Activated T-helper 1 cell treated with anti-CD3 and anti-CD28 coated beads, Interleukin-12 subunit alpha, Interleukin-12 subunit beta, Interleukin-2, Interleukin-4 antibody, amounts not matched to agents 30 ng/mL and 10 ng/mL and 1 ng/mL, durations not matched to agents 14 hours and 24 hours and 36 hours (primary cell): ENCODE measurements around the gene NDUFAF3. TPM values are rescaled to one million over a fixed set of nuclear protein-coding genes. Genes with fewer than 3 reads are reported as not detected.
A peak's percentile ranks its signal among the peaks of the same experiment; 100 is the strongest.

Source experiments
- DNase-seq: peaks from one replicate; pipeline ENCODE4 v3.0.0; 2021; ENCODE audit warnings: low spot score
- H3K27ac Mint-ChIP-seq: one replicate; pipeline ENCODE4 v1.8.0; 2021; ENCODE audit warnings: mild to moderate bottlenecking, mixed read lengths
- H3K27me3 Mint-ChIP-seq: one replicate; pipeline ENCODE4 v1.8.0; 2022; ENCODE audit warnings: mild to moderate bottlenecking, moderate library complexity, mixed read lengths; ENCODE audit not compliant: insufficient read depth
- H3K36me3 Mint-ChIP-seq: one replicate; pipeline ENCODE4 v1.8.0; 2021; ENCODE audit warnings: low read depth, mixed read lengths
- H3K4me1 Mint-ChIP-seq: one replicate; pipeline ENCODE4 v1.8.0; 2021; ENCODE audit warnings: low read depth, mixed read lengths
- H3K4me3 Mint-ChIP-seq: one replicate; pipeline ENCODE4 v1.8.0; 2021; ENCODE audit warnings: mild to moderate bottlenecking, moderate library complexity, mixed read lengths
- H3K9me3 Mint-ChIP-seq: one replicate; pipeline ENCODE4 v1.8.0; 2021; ENCODE audit warnings: mixed read lengths
- intact Hi-C: fragments of 100-400 bp; cut with micrococcal nuclease; formaldehyde crosslinking; loops from one replicate; pipeline ENCODE4 v1.15.1; 2024
- total RNA-seq: library from RNA; stranded (reverse); gene quantifications from 2 replicates; pipeline ENCODE4 v1.2.3, GENCODE V29; 2022

NDUFAF3 gene
- total RNA-seq, 1 donor from 2014 or later = 126 TPM

DNA sequence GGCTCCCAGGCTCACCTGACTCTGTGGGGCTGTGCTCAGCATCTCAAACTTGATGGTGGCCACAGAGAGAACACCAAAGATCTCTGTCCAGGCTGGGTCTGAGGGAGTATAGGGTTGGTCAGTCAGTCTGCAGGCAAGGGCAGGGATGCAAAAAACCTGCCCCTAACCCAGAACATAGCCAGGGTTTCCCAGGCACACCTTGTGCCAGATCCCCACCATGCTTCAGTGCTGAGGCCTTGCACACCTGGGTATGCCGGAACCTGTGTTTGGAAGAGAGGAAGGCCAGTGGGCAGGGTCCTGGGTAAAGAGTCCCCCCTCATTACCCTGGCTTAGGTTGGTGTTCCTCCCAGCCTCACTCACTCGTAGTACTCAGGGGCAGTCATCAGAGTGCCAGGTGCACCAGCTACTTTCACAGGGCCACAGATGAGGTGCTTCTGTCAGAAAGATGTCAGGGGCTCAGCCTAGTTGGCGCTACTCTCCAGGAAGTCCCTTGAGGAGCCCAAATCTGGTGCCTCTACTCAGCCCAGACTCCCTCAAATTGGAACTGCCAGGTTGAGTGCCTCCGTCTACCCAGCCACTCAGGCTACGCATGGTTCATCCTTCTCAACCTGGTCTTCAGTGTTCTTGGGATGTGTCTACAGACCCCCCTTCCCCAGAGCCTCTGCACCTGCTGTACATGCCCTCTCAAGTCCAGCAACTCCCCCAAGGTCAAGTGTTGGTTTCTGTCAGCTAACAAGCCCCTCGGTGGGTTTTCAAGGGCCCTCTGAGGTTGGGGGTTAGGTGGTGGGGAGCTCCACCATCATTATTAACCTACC is 5.3 kb upstream of the NDUFAF3 start:
- Mint-ChIP-seq H3K4me3 (peak overlapping the region; percentile 91), H3K9me3 (no peaks in the 10 kb centered on the region), H3K27ac (no peak overlapping the region), H3K4me1 (peaks cover 17% of the 10 kb centered on the region), H3K36me3 (peaks cover 20% of the 10 kb centered on the region), H3K27me3 (no peaks in the 10 kb centered on the region)
- intact Hi-C loops = no loop called here
- no peak for DNase-seq

DNA sequence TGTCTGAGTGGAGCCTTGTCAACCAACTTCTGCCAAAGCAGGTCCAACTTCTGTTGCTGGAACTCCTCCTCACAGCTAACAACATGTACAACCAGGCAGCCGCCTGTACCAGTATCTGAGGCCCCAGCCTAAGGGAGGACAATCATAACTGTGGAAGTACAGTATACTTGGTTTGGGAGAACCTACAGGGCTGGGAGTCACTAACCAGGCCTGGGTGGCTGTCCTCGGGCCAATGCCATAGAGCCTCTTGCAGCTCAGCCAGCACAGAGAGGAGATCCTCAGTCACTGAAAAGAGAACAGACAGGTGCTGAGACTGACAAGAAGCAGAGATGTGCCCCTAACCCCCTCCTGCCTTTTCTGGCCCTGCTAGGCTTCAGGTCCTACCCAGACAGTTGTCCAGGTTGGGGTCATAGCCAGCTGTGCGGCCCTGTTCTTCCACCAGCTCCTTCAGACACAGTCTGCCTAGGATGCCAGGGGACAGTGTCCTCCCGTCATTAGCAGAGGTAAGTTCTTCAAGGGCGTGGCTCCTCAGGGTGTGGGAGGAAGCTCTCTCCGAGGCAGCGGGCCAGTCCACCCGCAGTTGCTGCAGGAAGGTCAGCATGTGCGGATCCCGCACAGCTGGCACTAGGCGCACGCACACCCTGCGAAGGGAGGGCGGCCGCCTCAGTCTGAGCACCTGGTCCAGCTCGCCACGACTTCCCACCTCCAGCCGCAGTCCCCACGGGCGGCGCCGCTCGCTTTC is 4.5 kb upstream of the NDUFAF3 start:
- DNase-seq = no peak

GRCh38 chr3:49017971-49018706 is 3.8 kb upstream of the NDUFAF3 start, which contains the start of gene DALRD3:
DALRD3 (minus strand) TSS chr3:49018580; CDS start chr3:49018564, 16 bp downstream.
- Mint-ChIP-seq H3K9me3 (no peaks in the 10 kb centered on the region), H3K27ac (peak within 1 kb of the TSS; percentile 86), H3K4me1 (peaks cover 17% of the 10 kb centered on the region), H3K4me3 (peak within 1 kb of the TSS; percentile 91), H3K27me3 (no peaks in the 10 kb centered on the region), H3K36me3 (peaks cover 23% of the 10 kb centered on the region)
- DNase-seq = peak; percentile 65
- intact Hi-C loops = loop anchor here (1.0 kb wide), 2 partner anchors 11 to 29 kb away; partner anchors contain the start of gene WDR6

More for the DNA sequence above, 4.5 kb upstream of the NDUFAF3 start:
- peaks cover 16% of the 10 kb centered on the region for H3K36me3 Mint-ChIP-seq
- no peaks in the 10 kb centered on the region for H3K9me3 Mint-ChIP-seq
- H3K4me3 Mint-ChIP-seq = peak overlapping the region; percentile 91
- peaks cover 14% of the 10 kb centered on the region for H3K4me1 Mint-ChIP-seq
- intact Hi-C loops = no loop called here
- H3K27me3 Mint-ChIP-seq = no peaks in the 10 kb centered on the region
- H3K27ac Mint-ChIP-seq = peak overlapping the region; percentile 81

GRCh38 chr3:49018707-49019006 is 3.3 kb upstream of the NDUFAF3 start:
- Mint-ChIP-seq H3K27me3 (no peaks in the 10 kb centered on the region), H3K36me3 (peaks cover 28% of the 10 kb centered on the region), H3K4me3 (peak overlapping the region; percentile 91), H3K9me3 (no peaks in the 10 kb centered on the region), H3K27ac (peak overlapping the region; percentile 86), H3K4me1 (peaks cover 22% of the 10 kb centered on the region)
- DNase-seq = no peak
- intact Hi-C loops = loop anchor here (1.0 kb wide), 2 partner anchors 11 to 29 kb away; partner anchors contain the start of gene WDR6

DNA sequence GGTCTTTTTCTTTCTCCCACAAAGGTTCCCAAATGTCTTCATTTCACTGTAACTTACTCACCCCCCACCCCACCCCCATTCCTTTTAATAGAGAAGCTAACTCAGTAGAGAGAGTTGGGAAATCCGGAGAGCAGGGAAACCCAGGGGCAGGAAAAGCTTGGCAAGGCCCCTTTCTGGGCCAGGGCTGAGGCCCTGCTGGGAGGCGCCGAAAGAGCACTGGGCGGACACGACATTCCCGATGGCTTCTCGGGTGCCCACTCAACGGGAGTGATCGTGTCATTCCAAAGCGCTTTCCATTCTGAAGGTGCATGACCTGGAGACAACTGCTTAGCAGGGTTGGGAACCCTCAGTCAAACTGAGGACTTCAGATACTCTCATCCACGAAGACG is 2.0 kb upstream of the NDUFAF3 start:
- intact Hi-C loops = loop anchor here (5.0 to 10.0 kb wide), 3 partner anchors 322 to 575 kb away; partner anchors contain the start of genes ATRIP, CCDC51, PFKFB4 and TMA7

DNA sequence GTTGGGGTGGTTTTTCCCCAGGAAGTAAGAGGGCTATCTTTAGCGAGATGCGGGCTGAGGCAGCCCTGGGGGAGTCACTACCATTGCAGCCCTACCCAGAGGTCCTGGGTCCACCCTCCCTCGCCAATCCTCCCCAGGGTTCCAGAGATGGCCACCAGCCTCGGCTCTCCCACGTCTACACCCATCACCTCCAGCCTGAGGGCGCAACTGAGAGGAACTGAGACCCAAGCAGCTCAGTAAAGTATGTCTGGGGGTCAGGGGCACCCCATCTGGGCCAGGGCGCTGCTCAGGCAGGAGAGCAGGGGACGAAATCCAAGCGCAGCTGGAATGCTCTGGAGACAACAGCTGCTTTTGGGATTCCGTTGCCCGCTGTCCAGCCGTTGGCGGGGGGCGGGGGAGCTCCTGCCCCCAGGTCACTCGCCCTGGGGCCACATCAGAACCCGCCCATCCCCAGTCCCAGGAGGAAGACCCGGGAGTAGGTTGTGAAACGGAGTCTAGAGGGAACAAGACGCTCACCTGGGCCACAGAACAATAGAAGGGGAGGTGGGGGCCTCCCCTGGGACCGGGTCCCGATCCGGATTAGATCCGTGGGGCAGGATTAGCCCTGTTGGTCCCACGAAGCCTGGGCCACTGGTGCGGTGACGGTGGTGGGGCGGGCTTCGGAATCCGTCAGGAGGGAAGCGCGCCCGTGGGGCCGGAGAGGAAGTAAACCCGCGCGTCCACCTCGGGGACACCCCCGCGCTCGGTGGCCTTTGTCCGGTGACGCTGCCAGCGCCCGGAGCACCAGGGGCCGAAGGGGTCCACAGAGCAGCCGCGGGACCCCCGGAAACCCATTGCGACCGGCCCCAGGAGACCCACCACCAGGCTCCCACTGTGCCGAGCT is 1.4 kb upstream of the NDUFAF3 start:
- intact Hi-C loops = loop anchor here (1.0 to 10.0 kb wide), 8 partner anchors 9 to 576 kb away; partner anchors contain the start of genes ARIH2, ATRIP, CCDC51 and IMPDH2
- Mint-ChIP-seq H3K9me3 (no peaks in the 10 kb centered on the region), H3K4me1 (peaks cover 34% of the 10 kb centered on the region), H3K27me3 (no peaks in the 10 kb centered on the region), H3K36me3 (peaks cover 39% of the 10 kb centered on the region), H3K4me3 (peak overlapping the region; percentile 91), H3K27ac (peak overlapping the region; percentile 94)
- peak; percentile 44 for DNase-seq

More for the DNA sequence above, 2.0 kb upstream of the NDUFAF3 start:
- H3K9me3 Mint-ChIP-seq = no peaks in the 10 kb centered on the region
- H3K4me3 Mint-ChIP-seq = peak overlapping the region; percentile 91
- peak overlapping the region; percentile 90 for H3K27ac Mint-ChIP-seq
- H3K36me3 Mint-ChIP-seq = peaks cover 39% of the 10 kb centered on the region
- no peaks in the 10 kb centered on the region for H3K27me3 Mint-ChIP-seq
- no peak for DNase-seq
- peaks cover 28% of the 10 kb centered on the region for H3K4me1 Mint-ChIP-seq

DNA sequence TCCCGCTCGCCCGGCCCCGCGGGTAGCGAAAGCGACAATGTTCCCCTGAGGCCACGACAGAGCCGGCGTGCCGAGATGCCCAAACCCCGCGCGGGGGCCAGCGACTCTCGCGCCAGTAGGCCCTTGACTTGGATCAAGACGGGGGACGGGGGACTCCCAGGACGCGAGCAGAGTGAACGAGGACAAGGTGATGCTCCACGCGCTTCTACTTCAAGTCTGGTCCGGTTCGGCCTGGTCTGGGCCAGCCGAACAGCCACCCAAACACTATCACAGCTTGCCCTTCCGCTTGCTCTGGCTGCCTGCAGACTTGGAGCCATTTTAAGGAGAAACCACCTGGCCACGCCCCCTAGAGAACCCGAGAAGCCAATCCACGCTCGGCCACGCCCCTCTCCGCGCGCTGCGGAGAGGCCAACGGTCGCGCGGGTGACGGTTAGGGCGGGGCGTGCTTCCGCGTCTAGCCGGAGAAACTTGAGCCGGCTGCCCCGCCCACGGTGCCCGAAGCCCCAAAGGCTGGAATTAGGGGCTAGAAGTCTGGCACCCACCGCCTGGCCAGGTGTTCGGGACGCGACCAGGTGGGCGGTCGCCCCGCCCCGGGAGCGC is 608 bp upstream of the NDUFAF3 start:
- peaks cover 37% of the 10 kb centered on the region for H3K4me1 Mint-ChIP-seq
- no peaks in the 10 kb centered on the region for H3K9me3 Mint-ChIP-seq
- peak overlapping the region; percentile 91 for H3K4me3 Mint-ChIP-seq
- intact Hi-C loops = loop anchor here (1.0 to 10.0 kb wide), 8 partner anchors 8 to 577 kb away; partner anchors contain the start of genes ARIH2, ATRIP, CCDC51 and IMPDH2
- DNase-seq = peak; percentile 99
- H3K36me3 Mint-ChIP-seq = peaks cover 38% of the 10 kb centered on the region
- H3K27me3 Mint-ChIP-seq = no peaks in the 10 kb centered on the region
- H3K27ac Mint-ChIP-seq = peak overlapping the region; percentile 94

GRCh38 chr3:49022688-49023171 is 809 bp downstream of the NDUFAF3 start:
- intact Hi-C loops = loop anchor here (5.0 to 10.0 kb wide), 3 partner anchors 320 to 578 kb away; partner anchors contain the start of genes ATRIP, CCDC51, PFKFB4 and TMA7
- Mint-ChIP-seq H3K4me3 (peak overlapping the region; percentile 91), H3K27ac (peak overlapping the region; percentile 99), H3K9me3 (no peaks in the 10 kb centered on the region), H3K27me3 (no peaks in the 10 kb centered on the region), H3K36me3 (peaks cover 50% of the 10 kb centered on the region), H3K4me1 (peaks cover 42% of the 10 kb centered on the region)
- DNase-seq = no peak

GRCh38 chr3:49023775-49024174 is 1.9 kb downstream of the NDUFAF3 start:
- Mint-ChIP-seq H3K4me1 (peaks cover 52% of the 10 kb centered on the region), H3K36me3 (peaks cover 58% of the 10 kb centered on the region)
- intact Hi-C loops = loop anchor here (5.0 to 10.0 kb wide), 3 partner anchors 319 to 579 kb away; partner anchors contain the start of genes ATRIP, CCDC51, PFKFB4 and TMA7

GRCh38 chr3:49024449-49024848 is 2.5 kb downstream of the NDUFAF3 start:
- H3K36me3 Mint-ChIP-seq = peaks cover 63% of the 10 kb centered on the region
- H3K4me3 Mint-ChIP-seq = peak overlapping the region; percentile 91
- intact Hi-C loops = loop anchor here (5.0 to 10.0 kb wide), 3 partner anchors 318 to 580 kb away; partner anchors contain the start of genes ATRIP, CCDC51, PFKFB4 and TMA7

More at GRCh38 chr3:49023775-49024174, 1.9 kb downstream of the NDUFAF3 start:
- Mint-ChIP-seq H3K9me3 (no peaks in the 10 kb centered on the region), H3K27ac (peak overlapping the region; percentile 99), H3K27me3 (no peaks in the 10 kb centered on the region), H3K4me3 (peak overlapping the region; percentile 91)
- no peak for DNase-seq

More at GRCh38 chr3:49024449-49024848, 2.5 kb downstream of the NDUFAF3 start:
- no peaks in the 10 kb centered on the region for H3K9me3 Mint-ChIP-seq
- H3K27ac Mint-ChIP-seq = no peak overlapping the region
- DNase-seq = no peak
- H3K27me3 Mint-ChIP-seq = no peaks in the 10 kb centered on the region
- H3K4me1 Mint-ChIP-seq = peaks cover 57% of the 10 kb centered on the region
